ENCODE measurements around the gene RANGAP1.
A peak's percentile ranks its signal among the peaks of the same experiment; 100 is the strongest.

The RANGAP1 gene, protein sequence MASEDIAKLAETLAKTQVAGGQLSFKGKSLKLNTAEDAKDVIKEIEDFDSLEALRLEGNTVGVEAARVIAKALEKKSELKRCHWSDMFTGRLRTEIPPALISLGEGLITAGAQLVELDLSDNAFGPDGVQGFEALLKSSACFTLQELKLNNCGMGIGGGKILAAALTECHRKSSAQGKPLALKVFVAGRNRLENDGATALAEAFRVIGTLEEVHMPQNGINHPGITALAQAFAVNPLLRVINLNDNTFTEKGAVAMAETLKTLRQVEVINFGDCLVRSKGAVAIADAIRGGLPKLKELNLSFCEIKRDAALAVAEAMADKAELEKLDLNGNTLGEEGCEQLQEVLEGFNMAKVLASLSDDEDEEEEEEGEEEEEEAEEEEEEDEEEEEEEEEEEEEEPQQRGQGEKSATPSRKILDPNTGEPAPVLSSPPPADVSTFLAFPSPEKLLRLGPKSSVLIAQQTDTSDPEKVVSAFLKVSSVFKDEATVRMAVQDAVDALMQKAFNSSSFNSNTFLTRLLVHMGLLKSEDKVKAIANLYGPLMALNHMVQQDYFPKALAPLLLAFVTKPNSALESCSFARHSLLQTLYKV

DNA sequence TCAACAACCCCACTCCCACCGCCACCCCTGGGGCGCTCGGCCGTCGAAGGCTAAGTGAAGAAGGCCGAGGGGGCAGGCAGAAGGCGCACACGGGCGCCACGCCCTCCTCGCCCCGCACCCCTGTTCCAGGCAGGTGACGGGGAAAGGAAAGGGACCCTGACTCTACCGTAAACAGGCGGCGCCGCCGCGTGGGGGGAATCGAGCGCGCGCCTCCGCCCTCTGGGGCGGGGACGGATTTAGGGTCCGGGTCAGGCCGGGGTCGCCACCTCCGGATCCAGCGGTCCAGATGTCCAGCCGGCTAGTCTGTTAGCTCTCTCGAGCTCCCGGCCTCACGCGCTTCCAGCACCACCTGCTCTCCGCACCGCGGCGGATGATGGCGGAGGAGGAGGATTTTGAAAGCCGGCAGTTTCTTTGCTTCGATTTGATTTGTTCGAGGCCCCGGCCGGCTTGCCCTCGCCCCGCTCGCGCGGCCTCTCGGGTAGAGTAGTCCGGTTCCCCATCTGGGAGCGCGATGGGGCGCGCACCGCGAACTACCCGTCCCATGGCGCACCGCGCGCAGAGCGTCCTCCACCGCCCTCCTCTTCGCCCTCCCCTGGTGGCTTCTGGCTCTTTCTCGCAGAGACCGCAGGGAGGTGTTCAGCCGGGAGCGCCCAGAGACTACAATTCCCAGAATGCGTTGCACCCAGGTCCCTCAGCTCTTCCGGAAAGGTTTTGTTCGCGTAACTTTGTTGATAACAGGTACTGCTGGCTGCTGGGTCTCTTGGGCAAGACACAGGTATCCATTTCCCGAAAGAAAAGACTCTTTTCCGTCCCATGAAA, at the start of gene RANGAP1:
Gene RANGAP1 (minus strand): TSS at position 368 of the 819 bp plus-strand sequence. CDS start 5,143 bp downstream, outside the sequence.
- peak within 1 kb of the TSS; percentile 78 to 79 for H3K9ac ChIP-seq (ENCODE audit: low read depth in 1 of 2, low read length in 2 of 2)
- H3K27ac ChIP-seq (ENCODE audit: low read depth in 2 of 2, low read length in 2 of 2) = peak within 1 kb of the TSS; percentile 80 to 92
- H3K4me3 ChIP-seq (ENCODE audit: low read length in 2 of 2) = peak within 1 kb of the TSS; percentile 81 to 90
- no peaks in the 10 kb centered on the region for H3K9me3 ChIP-seq (ENCODE audit: control insufficient read depth in 2 of 2, low read length in 2 of 2)
- H3K27me3 ChIP-seq (ENCODE audit: control insufficient read depth in 2 of 2, insufficient read depth in 2 of 2, low read length in 2 of 2) = no peaks in the 10 kb centered on the region
- peaks cover 0 to 6% of the 10 kb centered on the region in 2 donors for H3K36me3 ChIP-seq (ENCODE audit: control insufficient read depth in 2 of 2, insufficient read depth in 2 of 2, low read length in 2 of 2)
- H3K4me1 ChIP-seq (ENCODE audit: control insufficient read depth in 2 of 2, insufficient read depth in 2 of 2, low read length in 2 of 2) = peaks cover 20% of the 10 kb centered on the region in 2 donors

- H3K27ac ChIP-seq (ENCODE audit: low read depth in 2 of 2, low read length in 2 of 2) = no peak overlapping the region
- no peaks in the 10 kb centered on the region for H3K4me1 ChIP-seq (ENCODE audit: control insufficient read depth in 2 of 2, insufficient read depth in 2 of 2, low read length in 2 of 2)
- no peak overlapping the region for H3K9ac ChIP-seq (ENCODE audit: low read depth in 1 of 2, low read length in 2 of 2)
- no peak overlapping the region for H3K4me3 ChIP-seq (ENCODE audit: low read length in 2 of 2)
- H3K36me3 ChIP-seq (ENCODE audit: control insufficient read depth in 2 of 2, insufficient read depth in 2 of 2, low read length in 2 of 2) = peaks cover 41 to 50% of the 10 kb centered on the region in 2 donors
- no peaks in the 10 kb centered on the region for H3K9me3 ChIP-seq (ENCODE audit: control insufficient read depth in 2 of 2, low read length in 2 of 2)
- no peaks in the 10 kb centered on the region for H3K27me3 ChIP-seq (ENCODE audit: control insufficient read depth in 2 of 2, insufficient read depth in 2 of 2, low read length in 2 of 2)
Observed at GRCh38 chr22:41334951-41335635, 49.1 kb upstream of the RANGAP1 start.

DNA sequence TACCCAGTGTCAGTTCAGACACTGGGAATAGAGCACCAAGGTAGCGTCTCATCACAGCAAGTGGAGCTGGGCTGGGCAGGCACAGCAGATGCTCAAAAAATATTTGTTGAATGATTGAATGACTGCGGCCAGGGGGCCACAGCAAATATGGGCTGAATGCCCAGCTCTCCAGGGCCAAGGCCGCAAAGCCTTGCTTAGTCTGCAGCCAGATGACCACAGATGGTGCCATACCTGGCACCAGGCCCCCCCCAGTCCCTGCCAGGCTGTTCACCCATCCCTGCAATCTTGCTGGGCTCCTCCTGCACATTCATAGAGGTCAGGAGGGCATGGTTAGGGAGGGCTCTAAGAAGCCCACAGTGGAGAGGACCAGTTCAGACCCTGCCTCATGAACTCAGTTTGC, 48.2 kb upstream of the RANGAP1 start:
- no peak overlapping the region for H3K4me3 ChIP-seq (ENCODE audit: low read length in 2 of 2)
- H3K27ac ChIP-seq (ENCODE audit: low read depth in 2 of 2, low read length in 2 of 2) = no peak overlapping the region
- H3K36me3 ChIP-seq (ENCODE audit: control insufficient read depth in 2 of 2, insufficient read depth in 2 of 2, low read length in 2 of 2) = peaks cover 38 to 51% of the 10 kb centered on the region in 2 donors
- H3K9ac ChIP-seq (ENCODE audit: low read depth in 1 of 2, low read length in 2 of 2) = no peak overlapping the region
- H3K9me3 ChIP-seq (ENCODE audit: control insufficient read depth in 2 of 2, low read length in 2 of 2) = no peaks in the 10 kb centered on the region
- H3K27me3 ChIP-seq (ENCODE audit: control insufficient read depth in 2 of 2, insufficient read depth in 2 of 2, low read length in 2 of 2) = no peaks in the 10 kb centered on the region
- no peaks in the 10 kb centered on the region for H3K4me1 ChIP-seq (ENCODE audit: control insufficient read depth in 2 of 2, insufficient read depth in 2 of 2, low read length in 2 of 2)

- H3K36me3 ChIP-seq (ENCODE audit: control insufficient read depth in 2 of 2, insufficient read depth in 2 of 2, low read length in 2 of 2) = peaks cover 34 to 47% of the 10 kb centered on the region in 2 donors
- no peak overlapping the region for H3K9ac ChIP-seq (ENCODE audit: low read depth in 1 of 2, low read length in 2 of 2)
Observed at GRCh38 chr22:41333806-41334205, 47.8 kb upstream of the RANGAP1 start.

GRCh38 chr22:41332217-41332939, 46.4 kb upstream of the RANGAP1 start:
- H3K9ac ChIP-seq (ENCODE audit: low read depth in 1 of 2, low read length in 2 of 2) = no peak overlapping the region

More at GRCh38 chr22:41333806-41334205, 47.8 kb upstream of the RANGAP1 start:
- Histone ChIP-seq H3K27me3 (ENCODE audit: control insufficient read depth in 2 of 2, insufficient read depth in 2 of 2, low read length in 2 of 2) (no peaks in the 10 kb centered on the region), H3K9me3 (ENCODE audit: control insufficient read depth in 2 of 2, low read length in 2 of 2) (no peaks in the 10 kb centered on the region), H3K4me3 (ENCODE audit: low read length in 2 of 2) (no peak overlapping the region), H3K4me1 (ENCODE audit: control insufficient read depth in 2 of 2, insufficient read depth in 2 of 2, low read length in 2 of 2) (no peaks in the 10 kb centered on the region), H3K27ac (ENCODE audit: low read depth in 2 of 2, low read length in 2 of 2) (no peak overlapping the region)

DNA sequence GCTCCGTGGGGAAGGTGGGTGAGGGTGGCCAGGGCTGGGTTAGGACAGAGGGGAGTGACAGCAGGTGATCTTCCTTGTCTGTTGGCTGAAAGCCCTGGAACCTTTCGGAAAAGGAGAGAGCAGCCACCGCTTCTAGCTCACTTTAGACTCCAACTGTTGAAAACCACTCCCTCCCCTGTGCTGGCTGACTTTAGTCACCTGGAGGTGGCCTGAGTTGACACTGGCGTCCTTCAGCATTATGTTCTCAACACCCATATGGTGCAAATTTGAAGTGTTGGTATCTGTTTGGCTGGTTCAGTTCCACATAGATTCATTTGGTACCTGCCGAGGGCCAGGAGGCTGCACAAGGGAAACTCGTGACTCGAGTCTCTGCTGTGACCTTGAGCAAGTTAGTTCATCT, 44.2 kb upstream of the RANGAP1 start:
- Histone ChIP-seq H3K4me3 (ENCODE audit: low read length in 2 of 2) (no peak overlapping the region), H3K36me3 (ENCODE audit: control insufficient read depth in 2 of 2, insufficient read depth in 2 of 2, low read length in 2 of 2) (peaks cover 58 to 66% of the 10 kb centered on the region in 2 donors), H3K27me3 (ENCODE audit: control insufficient read depth in 2 of 2, insufficient read depth in 2 of 2, low read length in 2 of 2) (no peaks in the 10 kb centered on the region), H3K9me3 (ENCODE audit: control insufficient read depth in 2 of 2, low read length in 2 of 2) (no peaks in the 10 kb centered on the region), H3K9ac (ENCODE audit: low read depth in 1 of 2, low read length in 2 of 2) (no peak overlapping the region), H3K27ac (ENCODE audit: low read depth in 2 of 2, low read length in 2 of 2) (no peak overlapping the region), H3K4me1 (ENCODE audit: control insufficient read depth in 2 of 2, insufficient read depth in 2 of 2, low read length in 2 of 2) (no peaks in the 10 kb centered on the region)

More at GRCh38 chr22:41332217-41332939, 46.4 kb upstream of the RANGAP1 start:
- Histone ChIP-seq H3K4me1 (ENCODE audit: control insufficient read depth in 2 of 2, insufficient read depth in 2 of 2, low read length in 2 of 2) (no peaks in the 10 kb centered on the region), H3K27ac (ENCODE audit: low read depth in 2 of 2, low read length in 2 of 2) (no peak overlapping the region), H3K27me3 (ENCODE audit: control insufficient read depth in 2 of 2, insufficient read depth in 2 of 2, low read length in 2 of 2) (no peaks in the 10 kb centered on the region), H3K9me3 (ENCODE audit: control insufficient read depth in 2 of 2, low read length in 2 of 2) (no peaks in the 10 kb centered on the region), H3K36me3 (ENCODE audit: control insufficient read depth in 2 of 2, insufficient read depth in 2 of 2, low read length in 2 of 2) (peaks cover 40 to 57% of the 10 kb centered on the region in 2 donors), H3K4me3 (ENCODE audit: low read length in 2 of 2) (no peak overlapping the region)

GRCh38 chr22:41327124-41327523, 41.1 kb upstream of the RANGAP1 start:
- H3K4me3 ChIP-seq (ENCODE audit: low read length in 2 of 2) = no peak overlapping the region
- H3K27me3 ChIP-seq (ENCODE audit: control insufficient read depth in 2 of 2, insufficient read depth in 2 of 2, low read length in 2 of 2) = no peaks in the 10 kb centered on the region
- no peaks in the 10 kb centered on the region for H3K4me1 ChIP-seq (ENCODE audit: control insufficient read depth in 2 of 2, insufficient read depth in 2 of 2, low read length in 2 of 2)
- peaks cover 49 to 56% of the 10 kb centered on the region in 2 donors for H3K36me3 ChIP-seq (ENCODE audit: control insufficient read depth in 2 of 2, insufficient read depth in 2 of 2, low read length in 2 of 2)
- no peak overlapping the region for H3K9ac ChIP-seq (ENCODE audit: low read depth in 1 of 2, low read length in 2 of 2)
- H3K27ac ChIP-seq (ENCODE audit: low read depth in 2 of 2, low read length in 2 of 2) = no peak overlapping the region
- H3K9me3 ChIP-seq (ENCODE audit: control insufficient read depth in 2 of 2, low read length in 2 of 2) = no peaks in the 10 kb centered on the region

DNA sequence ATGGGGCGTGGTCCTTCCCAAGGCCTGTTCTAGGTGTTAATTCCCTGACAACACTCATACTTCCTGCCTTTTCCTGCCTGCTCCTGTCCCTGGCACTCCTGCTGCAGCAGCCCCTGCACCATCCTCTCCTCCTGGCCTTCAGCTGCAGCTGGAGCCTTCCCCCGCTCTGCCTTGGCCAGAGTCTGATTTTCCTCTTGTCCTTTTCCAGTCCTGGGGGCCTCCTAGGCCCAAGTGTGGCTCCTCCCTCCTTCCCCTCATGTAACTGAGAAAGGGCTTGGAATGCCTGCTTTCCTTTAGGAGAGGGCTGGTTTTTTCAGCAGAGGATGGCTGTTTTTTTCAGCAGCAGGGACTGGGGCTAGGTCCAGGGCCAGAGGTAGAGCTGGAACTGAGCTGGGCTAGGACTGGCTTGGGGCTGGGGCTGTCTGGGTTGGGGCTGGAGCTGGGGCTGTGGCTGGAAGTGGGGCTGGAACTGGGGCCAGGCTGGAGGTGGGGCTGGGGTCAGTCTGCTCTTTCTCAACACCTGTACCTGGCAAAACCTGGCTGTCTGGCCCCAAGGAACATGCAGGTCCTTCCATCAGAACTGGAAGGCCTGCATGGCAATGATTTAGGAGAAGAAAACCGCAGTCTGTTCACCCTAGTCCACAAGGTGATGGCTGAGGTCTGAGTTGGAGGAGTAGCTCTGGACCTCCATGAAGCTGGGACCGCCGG, 39.0 kb upstream of the RANGAP1 start:
- H3K4me3 ChIP-seq (ENCODE audit: low read length in 2 of 2) = no peak overlapping the region
- no peak overlapping the region for H3K27ac ChIP-seq (ENCODE audit: low read depth in 2 of 2, low read length in 2 of 2)
- no peaks in the 10 kb centered on the region for H3K4me1 ChIP-seq (ENCODE audit: control insufficient read depth in 2 of 2, insufficient read depth in 2 of 2, low read length in 2 of 2)
- no peak overlapping the region for H3K9ac ChIP-seq (ENCODE audit: low read depth in 1 of 2, low read length in 2 of 2)
- no peaks in the 10 kb centered on the region for H3K9me3 ChIP-seq (ENCODE audit: control insufficient read depth in 2 of 2, low read length in 2 of 2)
- peaks cover 42 to 55% of the 10 kb centered on the region in 2 donors for H3K36me3 ChIP-seq (ENCODE audit: control insufficient read depth in 2 of 2, insufficient read depth in 2 of 2, low read length in 2 of 2)
- H3K27me3 ChIP-seq (ENCODE audit: control insufficient read depth in 2 of 2, insufficient read depth in 2 of 2, low read length in 2 of 2) = no peaks in the 10 kb centered on the region
